Stimulated activated CD8-positive, alpha-beta memory T cell treated with anti-CD3 and anti-CD28 coated beads, Interleukin-12 subunit alpha, Interleukin-12 subunit beta, amount 100 ng/mL, for 4 hours (primary cell): Measurements from ENCODE around the gene ING1.
"Not testable (repeated sequence)": the region's sequence is repeated elsewhere in the genome, so short reads cannot be mapped to it uniquely, and the experiment has no call there.

ENCODE experiments used
- DNase-seq: peaks from one replicate; pipeline ENCODE4 v3.0.0-alpha.2; 2020; ENCODE audit warnings: low read depth

ING1 gene

GRCh38 chr13:110713642-110713952 is at the start of gene ING1:
ING1 (plus strand) TSS chr13:110713700; CDS start chr13:110714150, 450 bp downstream.
- no peak for DNase-seq

- no peak for DNase-seq
Observed at GRCh38 chr13:110664041-110664440, 49.5 kb upstream of the ING1 start.

- DNase-seq, result no peak
Observed at GRCh38 chr13:110664673-110665072, 48.8 kb upstream of the ING1 start.

GRCh38 chr13:110665491-110666254 is 47.8 kb upstream of the ING1 start:
- DNase-seq, result no peak

DNA sequence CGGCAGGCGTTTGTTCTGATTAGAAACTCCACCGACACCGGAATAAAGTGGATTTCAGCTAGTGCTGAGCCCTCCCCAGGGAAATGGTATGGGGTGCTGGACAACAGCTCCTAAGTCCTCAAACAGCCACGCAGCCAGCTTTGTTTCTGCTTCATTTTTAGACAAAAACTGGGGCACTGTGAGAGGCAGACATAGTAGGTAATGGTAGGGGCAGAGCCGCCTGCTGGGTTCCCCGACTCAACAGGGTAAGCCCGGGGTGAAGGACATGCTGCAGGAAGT is 47.3 kb upstream of the ING1 start:
- no peak for DNase-seq

DNA sequence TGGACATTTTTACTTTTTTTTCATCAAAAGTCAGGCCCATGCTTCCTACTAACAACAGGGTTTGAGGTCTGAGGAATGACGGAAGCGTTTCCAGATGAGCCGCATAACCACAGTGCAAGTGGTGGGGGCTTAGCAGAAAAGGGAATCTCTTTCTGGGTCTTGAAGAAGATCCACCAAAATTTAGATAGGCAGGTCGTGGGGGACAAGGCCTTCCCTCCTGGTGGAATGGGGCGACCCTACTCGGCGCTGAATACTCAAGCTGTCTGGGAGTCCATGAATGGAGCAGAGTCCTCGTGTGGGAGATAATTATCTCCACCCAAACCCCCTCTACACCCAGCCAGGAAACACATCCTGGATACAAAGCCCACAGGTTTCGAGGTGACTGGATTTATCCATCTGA is 44.5 kb upstream of the ING1 start:
- no peak for DNase-seq

- not testable (repeated sequence) for DNase-seq
Observed at GRCh38 chr13:110669814-110670213, 43.7 kb upstream of the ING1 start.

GRCh38 chr13:110676595-110677587 is 36.6 kb upstream of the ING1 start:
- DNase-seq, result no peak

GRCh38 chr13:110677731-110678545 is 35.6 kb upstream of the ING1 start:
- no peak for DNase-seq

- no peak for DNase-seq
Observed at GRCh38 chr13:110680852-110681251, 32.6 kb upstream of the ING1 start.

GRCh38 chr13:110681868-110682550 is 31.5 kb upstream of the ING1 start:
- no peak for DNase-seq

GRCh38 chr13:110682746-110683145 is 30.8 kb upstream of the ING1 start:
- DNase-seq, result no peak

GRCh38 chr13:110683203-110683883 is 30.2 kb upstream of the ING1 start:
- DNase-seq, result no peak

GRCh38 chr13:110683921-110684320 is 29.6 kb upstream of the ING1 start:
- no peak for DNase-seq

- no peak for DNase-seq
Observed at GRCh38 chr13:110684388-110685056, 29.0 kb upstream of the ING1 start.

GRCh38 chr13:110685305-110686020 is 28.0 kb upstream of the ING1 start:
- DNase-seq, result no peak

- DNase-seq, result no peak
Observed at GRCh38 chr13:110687736-110688135, 25.8 kb upstream of the ING1 start.

DNA sequence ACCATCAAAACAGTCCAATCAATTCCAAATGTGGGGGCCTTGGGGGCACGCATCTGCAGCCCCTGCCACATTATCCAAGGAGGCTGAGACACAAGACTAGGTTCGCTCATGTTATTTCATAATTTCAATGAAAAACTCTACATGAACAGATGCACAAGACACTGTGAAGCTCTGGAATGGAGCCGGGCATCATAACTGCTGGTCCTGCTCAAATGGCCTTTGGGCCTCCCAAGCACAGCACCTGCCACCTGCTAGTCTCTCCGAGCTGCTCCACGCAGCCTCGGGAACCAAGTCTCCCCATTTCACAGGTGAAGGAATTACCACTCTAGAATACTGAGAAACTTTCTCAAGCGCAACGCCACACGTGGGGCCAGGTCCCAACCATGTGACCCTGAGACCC is 24.5 kb upstream of the ING1 start:
- no peak for DNase-seq

- no peak for DNase-seq
Observed at GRCh38 chr13:110689711-110690110, 23.8 kb upstream of the ING1 start.

DNA sequence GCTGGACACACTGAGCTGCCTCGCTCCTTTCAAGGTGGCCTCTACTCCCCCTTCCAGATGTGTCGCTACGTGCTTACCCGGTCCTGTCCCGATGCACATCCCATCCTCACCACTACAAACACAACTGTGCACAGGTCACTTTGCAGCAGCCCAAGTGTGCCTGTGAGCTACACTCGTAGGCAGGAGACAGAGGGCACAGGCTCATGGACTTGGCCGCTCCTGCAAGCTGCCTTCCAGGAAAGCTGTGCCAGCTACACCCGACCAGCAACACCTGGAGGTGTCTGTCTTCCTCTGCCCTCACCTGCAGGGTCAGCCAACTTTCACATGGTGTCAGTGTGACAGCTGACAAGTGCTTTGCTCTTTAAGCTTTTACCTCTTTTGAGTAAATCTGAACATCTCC is 23.0 kb upstream of the ING1 start:
- no peak for DNase-seq
